ENCODE results near the gene LILRB2.
"Not testable (repeated sequence)": the region's sequence is repeated elsewhere in the genome, so short reads cannot be mapped to it uniquely, and the experiment has no call there.

LILRB2 gene

GRCh38 chr19:54312436-54313377, 31.8 kb upstream of the LILRB2 start, which contains the start of gene LILRA5:
Gene LILRA5 (minus strand): TSS chr19:54313166. CDS start chr19:54313019, 147 bp downstream.
- Mint-ChIP-seq H3K27ac (no peak within 1 kb of the TSS), H3K4me1 (ENCODE audit: low read depth) (no peaks in the 10 kb centered on the region), H3K9me3 (no peaks in the 10 kb centered on the region), H3K27me3 (ENCODE audit: low read depth) (peaks cover 16% of the 10 kb centered on the region), H3K36me3 (ENCODE audit: low read depth) (no peaks in the 10 kb centered on the region), H3K4me3 (no peak within 1 kb of the TSS)

- Mint-ChIP-seq H3K27ac (no peak overlapping the region), H3K36me3 (ENCODE audit: low read depth) (no peaks in the 10 kb centered on the region), H3K4me3 (no peak overlapping the region), H3K9me3 (no peaks in the 10 kb centered on the region), H3K4me1 (ENCODE audit: low read depth) (no peaks in the 10 kb centered on the region), H3K27me3 (ENCODE audit: low read depth) (peaks cover 16% of the 10 kb centered on the region)
Measured at GRCh38 chr19:54312011-54312410, 31.1 kb upstream of the LILRB2 start.

GRCh38 chr19:54311486-54311885, 30.6 kb upstream of the LILRB2 start:
- Mint-ChIP-seq H3K9me3 (no peaks in the 10 kb centered on the region), H3K4me3 (no peak overlapping the region), H3K27ac (no peak overlapping the region), H3K27me3 (ENCODE audit: low read depth) (peaks cover 16% of the 10 kb centered on the region), H3K36me3 (ENCODE audit: low read depth) (no peaks in the 10 kb centered on the region), H3K4me1 (ENCODE audit: low read depth) (no peaks in the 10 kb centered on the region)

DNA sequence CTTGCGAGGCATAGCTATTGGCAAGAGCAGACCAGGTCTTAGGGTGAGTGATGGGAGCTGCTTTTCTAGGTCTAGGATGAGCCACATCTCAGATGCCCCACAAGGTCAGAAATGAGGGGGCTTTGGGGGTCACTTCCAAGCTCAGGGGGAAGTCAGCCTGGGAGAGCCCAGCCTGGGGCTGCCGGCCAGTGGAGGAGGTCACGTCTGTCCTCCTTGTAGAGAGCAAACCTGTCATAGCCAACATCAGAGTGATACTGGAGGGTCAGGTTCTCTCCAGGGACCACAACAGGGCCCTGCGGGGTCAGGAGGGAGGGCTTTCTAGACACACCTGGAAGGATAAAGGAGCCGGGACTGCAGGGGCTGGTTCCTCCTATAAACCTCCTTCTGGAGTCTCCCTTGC, 29.6 kb upstream of the LILRB2 start:
- no peaks in the 10 kb centered on the region for H3K4me1 Mint-ChIP-seq (ENCODE audit: low read depth)

GRCh38 chr19:54309811-54310210, 28.9 kb upstream of the LILRB2 start:
- Mint-ChIP-seq H3K27me3 (ENCODE audit: low read depth) (peaks cover 16% of the 10 kb centered on the region), H3K4me1 (ENCODE audit: low read depth) (peaks cover 2% of the 10 kb centered on the region), H3K4me3 (no peak overlapping the region), H3K36me3 (ENCODE audit: low read depth) (no peaks in the 10 kb centered on the region), H3K9me3 (no peaks in the 10 kb centered on the region), H3K27ac (no peak overlapping the region)

More for the DNA sequence above, 29.6 kb upstream of the LILRB2 start:
- Mint-ChIP-seq H3K4me3 (no peak overlapping the region), H3K27me3 (ENCODE audit: low read depth) (peaks cover 16% of the 10 kb centered on the region), H3K9me3 (no peaks in the 10 kb centered on the region), H3K27ac (no peak overlapping the region), H3K36me3 (ENCODE audit: low read depth) (no peaks in the 10 kb centered on the region)

- H3K4me1 Mint-ChIP-seq (ENCODE audit: low read depth), result peaks cover 12% of the 10 kb centered on the region
- H3K27ac Mint-ChIP-seq, result no peak overlapping the region
- no peaks in the 10 kb centered on the region for H3K27me3 Mint-ChIP-seq (ENCODE audit: low read depth)
- no peaks in the 10 kb centered on the region for H3K36me3 Mint-ChIP-seq (ENCODE audit: low read depth)
- H3K4me3 Mint-ChIP-seq, result no peak overlapping the region
- no peaks in the 10 kb centered on the region for H3K9me3 Mint-ChIP-seq
Measured at GRCh38 chr19:54307389-54308020, 26.6 kb upstream of the LILRB2 start.

GRCh38 chr19:54305141-54305540, 24.2 kb upstream of the LILRB2 start:
- peaks cover 3% of the 10 kb centered on the region for H3K27me3 Mint-ChIP-seq (ENCODE audit: low read depth)

GRCh38 chr19:54302257-54302656, 21.3 kb upstream of the LILRB2 start:
- Mint-ChIP-seq H3K4me3 (no peak overlapping the region), H3K9me3 (no peaks in the 10 kb centered on the region), H3K27me3 (ENCODE audit: low read depth) (peaks cover 3% of the 10 kb centered on the region), H3K36me3 (ENCODE audit: low read depth) (no peaks in the 10 kb centered on the region), H3K27ac (no peak overlapping the region), H3K4me1 (ENCODE audit: low read depth) (peaks cover 12% of the 10 kb centered on the region)

More at GRCh38 chr19:54305141-54305540, 24.2 kb upstream of the LILRB2 start:
- Mint-ChIP-seq H3K4me3 (no peak overlapping the region), H3K9me3 (no peaks in the 10 kb centered on the region), H3K36me3 (ENCODE audit: low read depth) (no peaks in the 10 kb centered on the region), H3K27ac (no peak overlapping the region), H3K4me1 (ENCODE audit: low read depth) (peaks cover 12% of the 10 kb centered on the region)

DNA sequence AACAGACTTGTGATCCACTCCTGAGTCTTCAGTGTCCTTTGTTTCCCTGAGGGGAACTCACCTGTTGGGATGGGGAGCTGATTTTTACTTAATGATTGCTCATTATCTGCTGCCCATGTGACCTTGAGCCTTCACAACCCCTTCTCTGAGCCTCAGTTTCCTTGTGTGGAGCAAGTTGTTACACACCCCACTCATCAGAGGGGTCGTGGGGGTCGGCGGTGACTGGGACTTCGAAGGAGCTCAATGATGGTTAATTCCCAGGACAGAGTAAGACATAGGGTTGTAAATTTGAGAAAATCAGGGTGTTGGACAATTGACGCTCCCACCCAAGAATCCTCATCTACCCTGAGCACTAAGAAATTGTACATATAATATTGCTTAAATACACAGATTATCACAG, 18.6 kb upstream of the LILRB2 start:
- H3K27ac Mint-ChIP-seq, result no peak overlapping the region
- H3K27me3 Mint-ChIP-seq (ENCODE audit: low read depth), result peaks cover 3% of the 10 kb centered on the region
- no peak overlapping the region for H3K4me3 Mint-ChIP-seq
- peaks cover 7% of the 10 kb centered on the region for H3K4me1 Mint-ChIP-seq (ENCODE audit: low read depth)
- no peaks in the 10 kb centered on the region for H3K36me3 Mint-ChIP-seq (ENCODE audit: low read depth)
- H3K9me3 Mint-ChIP-seq, result no peaks in the 10 kb centered on the region

GRCh38 chr19:54299126-54299498, 18.2 kb upstream of the LILRB2 start:
- H3K27me3 Mint-ChIP-seq (ENCODE audit: low read depth), result peaks cover 3% of the 10 kb centered on the region
- H3K36me3 Mint-ChIP-seq (ENCODE audit: low read depth), result no peaks in the 10 kb centered on the region
- no peak overlapping the region for H3K4me3 Mint-ChIP-seq
- no peaks in the 10 kb centered on the region for H3K9me3 Mint-ChIP-seq
- peaks cover 6% of the 10 kb centered on the region for H3K4me1 Mint-ChIP-seq (ENCODE audit: low read depth)
- no peak overlapping the region for H3K27ac Mint-ChIP-seq

- no peaks in the 10 kb centered on the region for H3K36me3 Mint-ChIP-seq (ENCODE audit: low read depth)
- no peaks in the 10 kb centered on the region for H3K9me3 Mint-ChIP-seq
- H3K4me3 Mint-ChIP-seq, result no peak overlapping the region
- H3K27ac Mint-ChIP-seq, result no peak overlapping the region
- H3K27me3 Mint-ChIP-seq (ENCODE audit: low read depth), result peaks cover 3% of the 10 kb centered on the region
- H3K4me1 Mint-ChIP-seq (ENCODE audit: low read depth), result peaks cover under 1% of the 10 kb centered on the region
Measured at GRCh38 chr19:54298357-54299125, 17.6 kb upstream of the LILRB2 start.

GRCh38 chr19:54297759-54298305, 16.9 kb upstream of the LILRB2 start:
- Mint-ChIP-seq H3K36me3 (ENCODE audit: low read depth) (no peaks in the 10 kb centered on the region), H3K4me1 (ENCODE audit: low read depth) (no peaks in the 10 kb centered on the region), H3K4me3 (no peak overlapping the region), H3K27me3 (ENCODE audit: low read depth) (peaks cover 8% of the 10 kb centered on the region), H3K9me3 (no peaks in the 10 kb centered on the region), H3K27ac (no peak overlapping the region)

- H3K27me3 Mint-ChIP-seq (ENCODE audit: low read depth), result peaks cover 4% of the 10 kb centered on the region
- no peaks in the 10 kb centered on the region for H3K9me3 Mint-ChIP-seq
- no peaks in the 10 kb centered on the region for H3K36me3 Mint-ChIP-seq (ENCODE audit: low read depth)
- H3K4me1 Mint-ChIP-seq (ENCODE audit: low read depth), result no peaks in the 10 kb centered on the region
- no peak overlapping the region for H3K27ac Mint-ChIP-seq
- no peak overlapping the region for H3K4me3 Mint-ChIP-seq
Measured at GRCh38 chr19:54294539-54294938, 13.6 kb upstream of the LILRB2 start.

GRCh38 chr19:54289160-54289559, 8.2 kb upstream of the LILRB2 start:
- not testable (repeated sequence) for H3K9me3 Mint-ChIP-seq; H3K4me3 Mint-ChIP-seq; H3K4me1 Mint-ChIP-seq (ENCODE audit: low read depth); H3K36me3 Mint-ChIP-seq (ENCODE audit: low read depth); H3K27ac Mint-ChIP-seq
- peaks cover 15% of the 10 kb centered on the region for H3K27me3 Mint-ChIP-seq (ENCODE audit: low read depth)

All from T-helper 1 cell treated with Interleukin-12 subunit alpha and Interleukin-12 subunit beta and Interleukin-4 antibody, amounts not matched to agents 30 μg/mL and 1 μg/mL, for 36 hours (primary cell).